ENCODE data around the gene LARP4.
"Not testable (repeated sequence)": the region's sequence is repeated elsewhere in the genome, so short reads cannot be mapped to it uniquely, and the experiment has no call there.

The LARP4 gene

DNA sequence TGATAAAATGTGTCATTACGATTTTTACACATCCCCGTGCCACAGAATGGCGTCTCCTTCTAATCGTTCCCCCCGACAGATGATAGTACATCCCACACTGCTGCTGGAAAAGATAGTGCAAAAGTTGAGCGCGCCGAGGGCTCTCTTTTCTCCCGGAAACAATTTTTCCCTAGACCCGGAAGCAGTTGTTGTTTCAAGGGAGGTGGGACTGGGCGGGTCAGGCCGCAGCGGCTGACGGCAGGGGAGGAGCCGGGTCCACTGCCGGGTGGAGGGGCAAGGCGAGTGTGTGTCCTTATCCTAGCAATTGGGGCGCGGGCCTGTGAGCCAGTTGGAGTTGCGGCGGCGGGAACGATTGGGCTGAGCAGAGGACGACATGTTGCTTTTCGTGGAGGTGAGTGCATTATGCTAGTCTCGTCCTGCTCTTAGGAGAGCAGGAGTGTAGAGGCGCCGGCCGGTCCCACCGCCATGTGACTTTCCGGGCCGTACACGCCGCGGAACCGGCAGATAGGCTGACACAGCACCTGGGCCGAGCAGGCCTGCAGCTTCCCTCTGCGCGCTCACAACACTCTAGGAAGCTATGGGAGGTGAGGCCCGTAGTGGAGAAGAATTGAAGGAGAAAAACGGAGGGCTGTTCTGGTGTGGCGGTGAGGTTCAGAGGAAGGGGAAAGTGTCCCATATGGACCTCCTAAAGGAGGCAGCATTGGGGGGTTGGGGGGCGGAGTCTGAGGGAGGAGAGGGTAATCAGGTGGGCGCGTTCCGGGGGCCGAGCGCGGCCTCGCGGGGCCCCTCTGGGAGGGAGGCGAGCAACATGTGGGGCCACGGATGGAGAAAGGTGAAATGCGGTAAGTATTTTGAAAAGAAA, at the start of gene LARP4:
Gene LARP4, plus strand, starts transcription at position 248 of the 862 bp plus-strand sequence. Its CDS starts 126 bp downstream, at position 374.
- peak; percentile 69 to 94 for DNase-seq

GRCh38 chr12:50351120-50352043, 49.3 kb upstream of the LARP4 start:
- no peak for DNase-seq

DNA sequence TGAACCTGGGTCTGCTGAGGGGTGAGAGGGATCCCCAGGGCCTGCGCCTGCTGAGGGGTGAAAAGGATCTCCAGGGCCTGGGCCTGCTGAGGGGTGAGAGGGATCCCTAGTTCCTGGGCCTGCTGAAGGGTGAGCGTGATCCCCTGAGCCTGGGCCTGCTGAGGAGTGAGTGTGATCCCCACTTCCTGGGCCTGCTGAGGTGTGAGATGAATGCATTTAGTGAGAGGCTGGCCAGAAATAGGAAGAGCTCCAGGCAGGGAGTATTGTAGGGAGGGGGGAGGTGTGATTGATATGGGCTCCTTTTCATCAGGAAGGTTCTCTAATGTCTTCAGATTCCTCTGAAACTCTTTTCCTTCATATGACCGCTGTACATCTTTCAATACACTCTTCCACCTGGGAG, 47.3 kb upstream of the LARP4 start:
- DNase-seq = no peak

- peak in 1 of 2 donors; percentile 55 for DNase-seq
These were observed 46.7 kb upstream of the LARP4 start for GRCh38 chr12:50353869-50354593.

- DNase-seq = no peak
These were observed 45.8 kb upstream of the LARP4 start for GRCh38 chr12:50354908-50355307.

DNA sequence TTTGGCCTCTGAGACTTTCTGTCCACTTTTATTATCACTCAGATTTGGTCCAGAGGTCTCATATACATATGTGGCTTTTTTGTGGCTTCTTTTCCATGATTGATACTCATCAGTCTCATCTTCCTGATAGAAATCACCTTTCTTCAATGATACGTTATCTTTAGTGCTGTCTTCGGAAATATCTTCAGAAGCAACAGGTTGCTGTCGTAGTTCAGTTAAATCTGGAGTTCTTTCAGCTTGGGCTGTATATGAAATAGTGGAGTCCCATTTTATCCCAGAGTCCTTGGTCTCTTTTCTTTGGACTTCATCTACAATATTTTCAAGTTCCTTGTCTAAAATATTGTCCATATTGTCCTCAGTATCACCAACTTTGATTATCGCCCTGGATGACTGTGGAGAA, 45.3 kb upstream of the LARP4 start:
- no peak for DNase-seq

DNA sequence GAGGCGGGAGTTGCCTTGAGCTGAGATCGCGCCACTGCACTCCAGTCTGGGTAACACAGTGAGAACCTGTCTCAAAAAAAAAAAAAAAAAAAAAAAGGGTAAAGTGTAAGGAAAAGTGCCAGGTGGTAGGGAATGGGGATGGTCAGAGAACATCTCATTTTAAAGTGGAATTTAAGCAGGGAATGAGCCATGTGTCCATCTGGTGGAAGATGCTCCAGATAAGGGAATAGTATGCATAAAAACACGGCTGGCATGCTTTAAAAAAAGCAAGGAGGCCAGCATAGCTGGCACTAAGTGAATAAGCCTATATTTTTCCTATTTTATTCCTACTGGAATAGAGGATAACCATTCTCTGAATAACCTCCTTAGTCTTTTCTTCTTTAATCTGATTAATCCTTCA, 38.0 kb upstream of the LARP4 start:
- no peak for DNase-seq

DNA sequence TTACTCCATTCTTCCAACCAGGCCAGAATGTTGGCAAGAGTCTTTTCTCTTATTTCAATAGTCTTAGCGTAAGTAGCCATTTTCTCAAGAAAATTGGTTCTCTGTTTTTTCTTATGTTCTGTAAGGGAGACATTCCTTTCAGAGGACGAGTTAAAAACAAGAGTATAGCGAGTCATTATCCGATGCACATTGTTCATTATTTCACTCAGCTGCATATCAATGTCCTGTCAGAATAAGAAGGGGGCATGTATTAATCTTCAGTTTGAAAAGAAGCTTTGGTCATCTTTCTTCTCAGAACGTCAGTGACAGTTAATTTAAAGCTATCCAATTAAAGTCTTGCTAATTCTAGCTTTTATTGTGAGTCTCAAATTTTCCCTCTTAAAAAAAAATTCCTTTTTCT, 37.5 kb upstream of the LARP4 start:
- DNase-seq = no peak

DNA sequence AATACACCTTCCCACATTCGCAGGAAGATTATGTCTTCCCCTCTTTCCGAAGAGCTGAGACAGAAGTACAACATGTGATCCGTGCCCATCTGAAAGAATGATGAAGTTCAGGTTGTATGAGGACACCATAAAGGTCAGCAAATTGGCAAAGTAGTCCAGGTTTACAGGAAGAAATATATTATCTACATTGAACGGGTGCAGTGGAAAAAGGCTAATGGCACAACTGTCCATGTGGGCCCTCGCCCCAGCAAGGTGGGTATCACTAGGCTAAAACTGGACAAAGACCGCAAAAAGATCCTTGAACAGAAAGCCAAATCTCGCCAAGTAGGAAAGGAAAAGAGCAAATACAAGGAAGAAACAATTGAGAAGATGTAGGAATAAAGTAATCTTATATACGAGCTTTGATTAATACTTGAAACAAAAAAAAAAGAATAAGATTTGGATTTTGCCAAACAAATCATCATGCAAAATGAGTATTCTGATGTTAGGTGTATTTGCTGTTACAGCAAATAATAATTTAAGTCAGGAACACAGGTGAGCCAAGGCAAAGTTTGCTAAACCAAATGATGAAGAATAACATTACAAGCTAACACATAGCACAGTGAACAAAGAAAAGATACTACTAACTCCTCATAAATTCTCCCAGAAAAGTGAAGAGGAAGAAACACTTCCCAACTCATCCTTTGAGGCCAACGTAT, 34.8 kb upstream of the LARP4 start:
- no peak for DNase-seq

GRCh38 chr12:50370672-50371071, 30.0 kb upstream of the LARP4 start:
- not testable (repeated sequence) for DNase-seq

DNA sequence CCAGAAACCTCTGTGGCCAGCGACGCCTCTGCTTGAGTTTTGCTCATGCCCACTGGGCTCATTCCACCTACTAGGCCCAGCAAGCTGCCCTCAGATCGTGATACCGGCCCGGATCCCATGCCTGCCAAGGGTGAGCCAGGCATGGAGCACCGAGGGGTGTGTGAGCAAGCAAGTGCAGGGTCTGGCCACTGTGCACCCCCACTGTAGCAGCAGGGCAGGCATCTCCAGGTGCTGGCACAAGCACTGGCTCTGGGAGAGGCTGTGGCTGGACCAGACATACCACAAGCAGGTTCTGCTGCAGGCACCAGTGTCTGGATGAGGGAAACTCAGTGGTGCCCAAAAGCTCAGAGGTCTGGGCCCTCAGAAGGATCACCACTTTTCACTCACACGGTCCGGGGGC, 24.9 kb upstream of the LARP4 start:
- no peak for DNase-seq

GRCh38 chr12:50380761-50381325, 19.8 kb upstream of the LARP4 start:
- no peak for DNase-seq

- no peak for DNase-seq
These were observed 13.2 kb upstream of the LARP4 start for GRCh38 chr12:50387487-50387886.

DNA sequence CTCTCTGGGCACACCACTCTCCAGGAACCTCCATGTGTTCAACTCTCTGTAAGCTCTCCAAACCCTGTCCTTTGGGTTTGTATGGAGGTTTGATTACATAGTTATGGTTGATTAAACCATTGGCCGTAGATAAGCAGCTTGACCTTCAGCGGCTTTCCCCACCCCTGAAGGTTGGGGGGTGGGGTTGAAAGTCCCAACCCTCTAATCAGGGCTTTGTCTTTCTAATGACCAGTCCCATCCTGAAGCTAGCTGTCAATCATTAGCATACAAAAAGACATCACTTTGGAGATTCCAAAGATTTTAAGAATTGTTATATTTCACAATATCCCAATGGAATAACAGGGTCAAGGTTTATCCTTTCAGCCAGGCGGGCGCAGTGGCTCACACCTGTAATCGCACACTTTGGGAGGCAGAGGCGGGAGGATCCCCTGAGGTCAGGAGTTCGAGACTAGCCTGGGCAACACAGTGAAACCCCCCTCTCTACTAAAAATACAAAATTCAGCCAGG, 12.7 kb upstream of the LARP4 start:
- no peak for DNase-seq

GRCh38 chr12:50388793-50389192, 11.9 kb upstream of the LARP4 start:
- not testable (repeated sequence) for DNase-seq

DNA sequence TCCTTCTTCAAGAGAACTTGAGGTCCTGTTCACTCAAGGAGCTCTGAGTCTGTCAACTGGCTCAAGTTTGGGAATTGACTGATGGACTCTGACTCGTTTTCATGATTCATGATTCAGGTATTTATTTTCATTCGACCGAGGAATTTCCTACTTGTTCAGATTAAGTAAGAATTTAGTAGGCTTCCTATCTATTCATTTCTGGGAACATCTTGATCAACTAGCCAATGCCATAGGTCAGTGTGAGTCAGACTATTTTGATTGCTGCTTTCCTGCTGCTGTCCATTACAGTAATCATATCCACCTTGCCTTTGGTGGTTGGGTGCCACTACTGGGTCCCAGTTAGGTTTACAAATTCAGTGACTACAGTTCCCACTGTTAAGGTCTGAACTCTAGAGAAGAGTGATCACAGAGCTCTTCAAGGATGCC, 10.4 kb upstream of the LARP4 start:
- no peak for DNase-seq

DNA sequence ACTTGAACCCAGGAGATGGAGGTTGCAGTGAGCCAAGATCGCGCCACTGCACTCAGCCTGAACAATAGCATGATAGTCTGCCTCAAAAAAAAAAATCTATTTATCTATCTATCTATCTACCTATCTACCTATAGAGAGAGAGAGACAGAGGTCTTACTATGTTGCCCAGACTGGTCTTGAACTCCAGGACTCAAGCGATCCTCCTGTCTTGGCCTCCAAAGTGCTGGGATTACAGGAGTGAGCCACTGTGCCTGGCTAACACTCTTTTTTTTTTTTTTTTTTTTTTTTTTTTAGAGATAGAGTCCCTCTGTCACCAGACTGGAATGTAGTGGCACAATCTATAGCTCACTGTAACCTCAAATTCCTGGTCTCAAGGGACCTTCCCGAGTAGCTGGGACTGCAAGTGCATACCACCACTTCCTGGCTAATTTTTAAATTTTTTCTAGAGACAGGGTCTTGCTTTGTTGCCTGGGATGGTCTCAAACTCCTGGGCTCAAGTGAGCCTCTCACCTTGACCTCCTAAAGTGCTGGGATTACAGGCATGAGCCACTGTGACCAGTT, 6.1 kb upstream of the LARP4 start:
- no peak for DNase-seq

- no peak for DNase-seq
These were observed 3.5 kb upstream of the LARP4 start for GRCh38 chr12:50397117-50397650.

DNA sequence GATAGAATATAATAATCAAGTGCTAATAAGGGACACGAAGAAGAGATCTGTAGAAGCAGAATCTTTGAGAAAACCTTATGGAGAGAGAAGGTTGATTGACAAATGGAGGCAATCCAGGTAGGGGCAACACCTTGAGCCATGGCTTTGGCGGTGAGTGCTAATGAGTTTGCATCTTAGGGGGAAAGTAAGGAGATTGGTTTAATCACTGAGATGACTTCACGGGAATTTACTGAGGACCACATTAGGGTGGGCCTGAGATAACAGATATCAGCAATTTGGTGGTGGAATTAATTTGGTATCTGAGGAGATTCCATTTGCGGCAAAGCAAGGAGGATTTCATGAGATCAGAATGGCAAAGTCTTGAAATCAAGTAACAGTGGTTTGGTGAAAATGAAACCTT, 1.8 kb upstream of the LARP4 start:
- DNase-seq = no peak

- DNase-seq = no peak
These were observed 514 bp upstream of the LARP4 start for GRCh38 chr12:50400104-50400637.

Measured in bone marrow (tissue), 2 donors.